ENCODE results near the gene MORC4.

DNA sequence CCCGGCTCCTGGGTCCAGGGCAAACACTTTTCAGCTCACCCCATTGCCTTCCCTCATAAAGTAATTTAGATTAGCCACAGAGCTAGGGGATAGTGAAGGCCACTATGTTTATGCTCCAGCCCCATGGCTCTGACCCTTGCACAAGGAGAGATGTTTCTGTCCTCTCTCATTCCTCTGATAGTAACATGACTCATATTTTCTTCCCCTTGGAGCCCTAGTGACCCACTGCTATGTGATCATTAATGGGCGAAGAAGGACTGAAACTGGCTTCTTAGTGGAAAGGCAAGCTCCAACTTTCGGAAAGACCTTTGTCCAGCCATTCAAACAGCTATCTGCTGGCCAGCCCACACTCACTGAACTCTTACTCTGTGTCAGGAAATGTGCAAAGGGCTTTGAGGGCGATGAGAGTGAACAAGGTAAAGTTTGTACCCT is 67.5 kb downstream of the MORC4 start:
- TF ChIP-seq, protein P1, sequence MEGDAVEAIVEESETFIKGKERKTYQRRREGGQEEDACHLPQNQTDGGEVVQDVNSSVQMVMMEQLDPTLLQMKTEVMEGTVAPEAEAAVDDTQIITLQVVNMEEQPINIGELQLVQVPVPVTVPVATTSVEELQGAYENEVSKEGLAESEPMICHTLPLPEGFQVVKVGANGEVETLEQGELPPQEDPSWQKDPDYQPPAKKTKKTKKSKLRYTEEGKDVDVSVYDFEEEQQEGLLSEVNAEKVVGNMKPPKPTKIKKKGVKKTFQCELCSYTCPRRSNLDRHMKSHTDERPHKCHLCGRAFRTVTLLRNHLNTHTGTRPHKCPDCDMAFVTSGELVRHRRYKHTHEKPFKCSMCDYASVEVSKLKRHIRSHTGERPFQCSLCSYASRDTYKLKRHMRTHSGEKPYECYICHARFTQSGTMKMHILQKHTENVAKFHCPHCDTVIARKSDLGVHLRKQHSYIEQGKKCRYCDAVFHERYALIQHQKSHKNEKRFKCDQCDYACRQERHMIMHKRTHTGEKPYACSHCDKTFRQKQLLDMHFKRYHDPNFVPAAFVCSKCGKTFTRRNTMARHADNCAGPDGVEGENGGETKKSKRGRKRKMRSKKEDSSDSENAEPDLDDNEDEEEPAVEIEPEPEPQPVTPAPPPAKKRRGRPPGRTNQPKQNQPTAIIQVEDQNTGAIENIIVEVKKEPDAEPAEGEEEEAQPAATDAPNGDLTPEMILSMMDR (IDR thresholded peaks at IDR 0.05): no peak
- TF ChIP-seq POLR2A (IDR thresholded peaks at IDR 0.05): no peak
